ENCODE data around the gene LRMDA. TPM values are rescaled to one million over a fixed set of nuclear protein-coding genes. Genes with fewer than 3 reads are reported as not detected.

LRMDA gene
- total and polyA plus RNA-seq, 2 of the 13 experiments (the other 11 are each of a cell fraction or from before 2014, with no cell fraction given), result 13.4 to 22.0 TPM

- ATAC-seq (no peak), FAIRE-seq (no peak), DNase-seq (ENCODE audit: low spot score) (no peak)
- H3K27ac ChIP-seq (ENCODE audit: extremely low read length, insufficient read depth, low read length), result no peak overlapping the region
- no TSS peak for BruUV-seq (replicated peaks)
- H3K27me3 ChIP-seq (ENCODE audit: control insufficient read depth in 1 of 2, insufficient read depth in 2 of 2, low read length in 2 of 2), result no peaks in the 10 kb centered on the region
- H3K9me3 ChIP-seq (ENCODE audit: low read length), result no peaks in the 10 kb centered on the region
- H2AFZ ChIP-seq (ENCODE audit: low read length), result no peak overlapping the region
- POLR2A ChIA-PET, result no interaction called here
- intact Hi-C loops (cut with micrococcal nuclease; ENCODE audit: unreplicated experiment), result no loop called here
- no peaks in the 10 kb centered on the region for H3K79me2 ChIP-seq (ENCODE audit: insufficient read depth, low read length)
- no peaks in the 10 kb centered on the region for H4K20me1 ChIP-seq (ENCODE audit: insufficient read depth, low read length)
- H3K36me3 ChIP-seq (replicated peaks in 1 of 2; ENCODE audit: control insufficient read depth in 1 of 2, insufficient read depth in 2 of 2, low read length in 2 of 2), result peaks cover 0 to 3% of the 10 kb centered on the region in 2 experiments; a peak in 1 of 5 replicates
- H3K9ac ChIP-seq (ENCODE audit: insufficient read depth, low read depth, low read length), result no peak overlapping the region
- H3K4me2 ChIP-seq (ENCODE audit: low read depth, low read length), result no peak overlapping the region
- in situ Hi-C loops (cut with HindIII; ENCODE audit: extremely low pct_ligation_motif_present, low pct_unique_long_range_greater_than_20kb), result no loop called here
- CTCF ChIA-PET (ENCODE audit: low intra/inter-chr PET ratio, low total read pairs), result no interaction called here
- no peak overlapping the region for H3K4me3 ChIP-seq (replicated peaks in 1 of 3; ENCODE audit: insufficient read depth in 1 of 3, low read depth in 2 of 3, low read length in 3 of 3)
- WGBS (ENCODE audit: low lambda C conversion rate), result 96% methylated on average over 4 of the region's 4 CpGs
- peaks cover 31% of the 10 kb centered on the region for H3K4me1 ChIP-seq (ENCODE audit: insufficient read depth, low read length)
- TF ChIP-seq, protein P1, sequence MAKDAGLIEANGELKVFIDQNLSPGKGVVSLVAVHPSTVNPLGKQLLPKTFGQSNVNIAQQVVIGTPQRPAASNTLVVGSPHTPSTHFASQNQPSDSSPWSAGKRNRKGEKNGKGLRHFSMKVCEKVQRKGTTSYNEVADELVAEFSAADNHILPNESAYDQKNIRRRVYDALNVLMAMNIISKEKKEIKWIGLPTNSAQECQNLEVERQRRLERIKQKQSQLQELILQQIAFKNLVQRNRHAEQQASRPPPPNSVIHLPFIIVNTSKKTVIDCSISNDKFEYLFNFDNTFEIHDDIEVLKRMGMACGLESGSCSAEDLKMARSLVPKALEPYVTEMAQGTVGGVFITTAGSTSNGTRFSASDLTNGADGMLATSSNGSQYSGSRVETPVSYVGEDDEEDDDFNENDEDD (CRISPR knock-in tag; IDR thresholded peaks at IDR 0.05; ENCODE audit: borderline replicate concordance), result no peak
- TF ChIP-seq NFE2L2 (IDR thresholded peaks at IDR 0.05; ENCODE audit: low read length) (no peak), FOXM1 (CRISPR knock-in tag; IDR thresholded peaks at IDR 0.05) (no peak), FUBP1 (CRISPR knock-in tag; IDR thresholded peaks at IDR 0.05; ENCODE audit: borderline replicate concordance) (no peak), POGZ (CRISPR knock-in tag; IDR thresholded peaks at IDR 0.05) (no peak), ZFP91 (CRISPR knock-in tag; IDR thresholded peaks at IDR 0.05; ENCODE audit: borderline replicate concordance) (no peak), ZFP82 (CRISPR knock-in tag; IDR thresholded peaks at IDR 0.05; ENCODE audit: borderline replicate concordance) (no peak), SNAI1 (CRISPR knock-in tag; IDR thresholded peaks at IDR 0.05; ENCODE audit: borderline replicate concordance) (no peak)
- TF ChIP-seq, protein P2, sequence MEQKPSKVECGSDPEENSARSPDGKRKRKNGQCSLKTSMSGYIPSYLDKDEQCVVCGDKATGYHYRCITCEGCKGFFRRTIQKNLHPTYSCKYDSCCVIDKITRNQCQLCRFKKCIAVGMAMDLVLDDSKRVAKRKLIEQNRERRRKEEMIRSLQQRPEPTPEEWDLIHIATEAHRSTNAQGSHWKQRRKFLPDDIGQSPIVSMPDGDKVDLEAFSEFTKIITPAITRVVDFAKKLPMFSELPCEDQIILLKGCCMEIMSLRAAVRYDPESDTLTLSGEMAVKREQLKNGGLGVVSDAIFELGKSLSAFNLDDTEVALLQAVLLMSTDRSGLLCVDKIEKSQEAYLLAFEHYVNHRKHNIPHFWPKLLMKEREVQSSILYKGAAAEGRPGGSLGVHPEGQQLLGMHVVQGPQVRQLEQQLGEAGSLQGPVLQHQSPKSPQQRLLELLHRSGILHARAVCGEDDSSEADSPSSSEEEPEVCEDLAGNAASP (CRISPR knock-in tag; IDR thresholded peaks at IDR 0.05; ENCODE audit: borderline replicate concordance), result no peak
- TF ChIP-seq, protein P3, sequence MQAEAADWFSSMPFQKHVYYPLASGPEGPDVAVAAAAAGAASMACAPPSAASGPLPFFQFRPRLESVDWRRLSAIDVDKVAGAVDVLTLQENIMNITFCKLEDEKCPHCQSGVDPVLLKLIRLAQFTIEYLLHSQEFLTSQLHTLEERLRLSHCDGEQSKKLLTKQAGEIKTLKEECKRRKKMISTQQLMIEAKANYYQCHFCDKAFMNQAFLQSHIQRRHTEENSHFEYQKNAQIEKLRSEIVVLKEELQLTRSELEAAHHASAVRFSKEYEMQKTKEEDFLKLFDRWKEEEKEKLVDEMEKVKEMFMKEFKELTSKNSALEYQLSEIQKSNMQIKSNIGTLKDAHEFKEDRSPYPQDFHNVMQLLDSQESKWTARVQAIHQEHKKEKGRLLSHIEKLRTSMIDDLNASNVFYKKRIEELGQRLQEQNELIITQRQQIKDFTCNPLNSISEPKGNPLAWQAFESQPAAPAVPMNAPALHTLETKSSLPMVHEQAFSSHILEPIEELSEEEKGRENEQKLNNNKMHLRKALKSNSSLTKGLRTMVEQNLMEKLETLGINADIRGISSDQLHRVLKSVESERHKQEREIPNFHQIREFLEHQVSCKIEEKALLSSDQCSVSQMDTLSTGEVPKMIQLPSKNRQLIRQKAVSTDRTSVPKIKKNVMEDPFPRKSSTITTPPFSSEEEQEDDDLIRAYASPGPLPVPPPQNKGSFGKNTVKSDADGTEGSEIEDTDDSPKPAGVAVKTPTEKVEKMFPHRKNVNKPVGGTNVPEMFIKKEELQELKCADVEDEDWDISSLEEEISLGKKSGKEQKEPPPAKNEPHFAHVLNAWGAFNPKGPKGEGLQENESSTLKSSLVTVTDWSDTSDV (CRISPR knock-in tag; IDR thresholded peaks at IDR 0.05), result no peak
Observed at GRCh38 chr10:75540981-75541380, 109.6 kb downstream of the LRMDA start.

All from HepG2 (cell line).